GM10266 (cell line): ENCODE measurements around the gene TMCC2.

Experiments used
- DNase-seq: peaks from one replicate; pipeline ENCODE4 v3.0.0; 2012; ENCODE audit errors: extremely low spot score
- CTCF ChIP-seq: IDR thresholded peaks from 2 replicates; pipeline ENCODE4 v1.5.1; 2012; ENCODE audit warnings: mild to moderate bottlenecking, low read depth; ENCODE audit not compliant: control insufficient read depth, insufficient read depth; ENCODE audit errors: missing control alignments

TMCC2 gene

GRCh38 chr1:205310976-205311704 is 83.4 kb downstream of the TMCC2 start:
- DNase-seq = peak; percentile 52
- no peak for TF ChIP-seq CTCF

- no peak for TF ChIP-seq CTCF
- DNase-seq = no peak
Measured at GRCh38 chr1:205312866-205313562, 85.3 kb downstream of the TMCC2 start.

- peak; percentile 69 for DNase-seq
- no peak for TF ChIP-seq CTCF
Measured at GRCh38 chr1:205313563-205314308, 86.0 kb downstream of the TMCC2 start.

- no peak for DNase-seq
- no peak for TF ChIP-seq CTCF
Measured at GRCh38 chr1:205315008-205315618, 87.4 kb downstream of the TMCC2 start.

GRCh38 chr1:205316161-205316566 is 88.4 kb downstream of the TMCC2 start:
- DNase-seq = no peak

GRCh38 chr1:205317311-205317917 is 89.7 kb downstream of the TMCC2 start:
- no peak for TF ChIP-seq CTCF
- DNase-seq = no peak

More at GRCh38 chr1:205316161-205316566, 88.4 kb downstream of the TMCC2 start:
- TF ChIP-seq CTCF = no peak
